Memory B cell (primary cell): ENCODE data around the gene ALDH7A1.

Experiments
- ATAC-seq: fragments of 150-1000 bp; cut with Tn5 transposase; 2 replicates; pipeline ENCODE4 v1.10.0; 2021; ENCODE audit warnings: low read depth, mild to moderate bottlenecking, moderate library complexity
- DNase-seq, 2 donors: peaks; one replicate each; pipeline ENCODE4 v3.0.0; 2022; ENCODE audit warnings: low spot score in 2 of 2
- H3K27ac Mint-ChIP-seq: one replicate; pipeline ENCODE4 v1.8.0; 2022; ENCODE audit warnings: mild to moderate bottlenecking, moderate library complexity, mixed read lengths
- H3K27me3 Mint-ChIP-seq: one replicate; pipeline ENCODE4 v1.8.0; 2022; ENCODE audit warnings: mixed read lengths
- H3K36me3 Mint-ChIP-seq: one replicate; pipeline ENCODE4 v1.8.0; 2022; ENCODE audit warnings: mild to moderate bottlenecking, mixed read lengths
- H3K4me1 Mint-ChIP-seq: one replicate; pipeline ENCODE4 v1.8.0; 2022; ENCODE audit warnings: mixed read lengths
- H3K4me3 Mint-ChIP-seq: one replicate; pipeline ENCODE4 v1.8.0; 2022; ENCODE audit warnings: mild to moderate bottlenecking, moderate library complexity, mixed read lengths
- H3K9me3 Mint-ChIP-seq: one replicate; pipeline ENCODE4 v1.8.0; 2022; ENCODE audit warnings: mixed read lengths

Gene ALDH7A1

GRCh38 chr5:126514558-126515141 is 80.4 kb downstream of the ALDH7A1 start:
- Mint-ChIP-seq H3K4me3 (no peak overlapping the region), H3K36me3 (no peaks in the 10 kb centered on the region), H3K9me3 (no peaks in the 10 kb centered on the region), H3K27me3 (peaks cover 2% of the 10 kb centered on the region), H3K4me1 (peaks cover 1% of the 10 kb centered on the region), H3K27ac (no peak overlapping the region)
- DNase-seq, result no peak
- no peak for ATAC-seq

GRCh38 chr5:126514131-126514557 is 80.9 kb downstream of the ALDH7A1 start:
- ATAC-seq, result no peak
- no peak overlapping the region for H3K27ac Mint-ChIP-seq
- no peaks in the 10 kb centered on the region for H3K27me3 Mint-ChIP-seq
- no peak for DNase-seq
- H3K4me1 Mint-ChIP-seq, result peaks cover 2% of the 10 kb centered on the region
- H3K9me3 Mint-ChIP-seq, result no peaks in the 10 kb centered on the region
- H3K4me3 Mint-ChIP-seq, result no peak overlapping the region
- no peaks in the 10 kb centered on the region for H3K36me3 Mint-ChIP-seq

GRCh38 chr5:126513703-126514102 is 81.3 kb downstream of the ALDH7A1 start:
- Mint-ChIP-seq H3K27ac (no peak overlapping the region), H3K9me3 (no peaks in the 10 kb centered on the region), H3K4me1 (peaks cover 4% of the 10 kb centered on the region), H3K27me3 (no peaks in the 10 kb centered on the region), H3K4me3 (no peak overlapping the region), H3K36me3 (no peaks in the 10 kb centered on the region)
- ATAC-seq (no peak), DNase-seq (no peak)

- ATAC-seq, result no peak
- no peak overlapping the region for H3K4me3 Mint-ChIP-seq
- no peaks in the 10 kb centered on the region for H3K36me3 Mint-ChIP-seq
- no peak overlapping the region for H3K27ac Mint-ChIP-seq
- no peaks in the 10 kb centered on the region for H3K9me3 Mint-ChIP-seq
- H3K27me3 Mint-ChIP-seq, result no peaks in the 10 kb centered on the region
- H3K4me1 Mint-ChIP-seq, result peaks cover 4% of the 10 kb centered on the region
- DNase-seq, result no peak
Observed at GRCh38 chr5:126513302-126513701, 81.7 kb downstream of the ALDH7A1 start.

DNA sequence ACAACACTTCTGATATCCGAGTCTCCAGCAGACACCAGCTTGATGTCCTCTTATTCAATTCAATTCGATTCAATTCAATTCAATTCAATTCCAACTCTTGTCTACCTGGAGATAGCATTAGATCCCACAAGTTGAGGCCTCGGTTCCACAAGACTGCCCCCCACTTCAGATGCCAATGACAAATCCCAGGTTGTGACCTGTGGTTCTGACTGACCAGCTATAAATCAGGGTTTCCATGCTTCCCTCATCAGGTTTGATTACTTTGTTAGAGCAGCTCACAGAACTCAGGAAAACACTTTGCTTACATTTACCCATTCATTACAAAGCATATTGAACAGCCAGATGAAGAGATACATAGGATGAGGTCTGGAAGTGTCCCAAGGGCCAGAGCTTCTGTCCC is 82.6 kb downstream of the ALDH7A1 start:
- Mint-ChIP-seq H3K27me3 (no peaks in the 10 kb centered on the region), H3K4me3 (no peak overlapping the region), H3K9me3 (no peaks in the 10 kb centered on the region), H3K36me3 (no peaks in the 10 kb centered on the region), H3K27ac (no peak overlapping the region), H3K4me1 (peaks cover 4% of the 10 kb centered on the region)
- ATAC-seq (no peak), DNase-seq (no peak)

- no peaks in the 10 kb centered on the region for H3K27me3 Mint-ChIP-seq
- no peaks in the 10 kb centered on the region for H3K9me3 Mint-ChIP-seq
- no peak overlapping the region for H3K4me3 Mint-ChIP-seq
Observed at GRCh38 chr5:126511961-126512360, 83.1 kb downstream of the ALDH7A1 start.

DNA sequence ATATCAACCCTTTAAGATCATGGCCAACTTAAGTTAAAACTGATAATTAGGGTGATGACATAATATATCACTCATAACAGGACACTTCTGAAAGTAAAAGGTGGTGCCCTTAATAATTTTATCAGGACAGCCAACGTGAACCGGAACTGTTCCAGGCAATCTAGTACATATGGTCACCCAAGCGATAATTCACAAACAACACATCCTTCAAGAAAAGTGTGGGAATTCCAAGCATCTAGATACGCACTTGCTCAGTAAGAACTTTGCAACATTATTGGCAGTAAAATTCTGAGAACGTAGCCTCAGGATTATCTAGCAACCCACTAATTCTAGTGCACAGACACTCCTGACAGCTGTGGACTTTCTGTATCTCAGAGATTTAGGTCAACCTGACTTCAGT is 85.7 kb downstream of the ALDH7A1 start:
- Mint-ChIP-seq H3K4me1 (peaks cover 4% of the 10 kb centered on the region), H3K9me3 (no peaks in the 10 kb centered on the region), H3K36me3 (no peaks in the 10 kb centered on the region), H3K27ac (no peak overlapping the region), H3K27me3 (no peaks in the 10 kb centered on the region), H3K4me3 (no peak overlapping the region)
- ATAC-seq (no peak), DNase-seq (no peak)

More at GRCh38 chr5:126511961-126512360, 83.1 kb downstream of the ALDH7A1 start:
- DNase-seq (no peak), ATAC-seq (no peak)
- H3K4me1 Mint-ChIP-seq, result peaks cover 4% of the 10 kb centered on the region
- no peak overlapping the region for H3K27ac Mint-ChIP-seq
- H3K36me3 Mint-ChIP-seq, result no peaks in the 10 kb centered on the region

DNA sequence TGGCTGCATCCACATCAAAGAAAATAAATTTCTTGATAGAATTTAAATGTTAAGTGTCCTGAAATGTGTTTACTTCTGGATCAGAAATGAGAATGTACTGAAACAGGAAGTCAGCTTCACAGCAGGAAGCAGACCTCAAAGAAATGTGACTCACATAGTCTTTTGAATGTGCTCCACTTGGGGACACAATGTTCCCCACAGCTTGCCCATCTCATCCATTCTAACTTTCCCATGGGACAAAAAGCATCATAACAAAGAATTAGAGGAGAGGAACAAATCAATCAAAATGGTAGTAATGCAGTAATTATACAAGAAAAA is 86.1 kb downstream of the ALDH7A1 start:
- no peak for ATAC-seq
- H3K4me1 Mint-ChIP-seq, result peaks cover 4% of the 10 kb centered on the region

DNA sequence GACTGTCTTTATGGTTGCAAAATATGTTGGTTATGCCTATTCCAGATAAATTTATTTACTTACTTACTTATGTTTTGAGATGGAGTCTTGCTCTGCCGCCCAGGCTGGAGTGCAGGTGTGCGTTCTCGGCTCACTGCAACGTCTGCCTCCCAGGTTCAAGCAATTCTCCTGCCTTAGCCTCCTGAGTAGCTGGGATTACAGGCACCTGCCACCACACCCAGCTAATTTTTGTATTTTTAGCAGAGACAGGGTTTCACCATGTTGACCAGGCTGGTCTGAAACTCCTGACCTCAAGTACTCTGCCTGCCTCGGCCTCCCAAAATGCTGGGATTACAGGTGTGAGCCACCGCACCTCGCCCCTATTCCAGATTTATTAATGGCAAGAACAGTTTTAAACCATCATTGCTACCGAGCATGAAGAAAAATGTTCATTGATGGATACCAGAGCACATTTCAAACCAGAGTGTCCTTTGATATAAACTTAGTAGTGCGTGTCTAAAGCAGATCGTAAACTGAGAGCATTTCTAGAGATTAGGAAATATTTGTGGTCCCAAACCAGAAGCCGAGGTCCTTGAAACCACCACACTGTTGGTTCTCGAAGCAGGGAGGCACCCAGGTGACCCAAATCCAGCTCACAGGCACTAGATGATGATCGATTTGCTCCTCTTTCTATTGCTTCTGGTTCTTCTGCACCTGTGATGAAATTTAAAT is 86.6 kb downstream of the ALDH7A1 start:
- H3K4me3 Mint-ChIP-seq, result no peak overlapping the region
- no peak for ATAC-seq
- H3K36me3 Mint-ChIP-seq, result no peaks in the 10 kb centered on the region

More for the DNA sequence above, 86.1 kb downstream of the ALDH7A1 start:
- Mint-ChIP-seq H3K9me3 (no peaks in the 10 kb centered on the region), H3K27ac (peak overlapping the region; percentile 45), H3K36me3 (no peaks in the 10 kb centered on the region), H3K4me3 (no peak overlapping the region), H3K27me3 (no peaks in the 10 kb centered on the region)
- DNase-seq, result no peak

DNA sequence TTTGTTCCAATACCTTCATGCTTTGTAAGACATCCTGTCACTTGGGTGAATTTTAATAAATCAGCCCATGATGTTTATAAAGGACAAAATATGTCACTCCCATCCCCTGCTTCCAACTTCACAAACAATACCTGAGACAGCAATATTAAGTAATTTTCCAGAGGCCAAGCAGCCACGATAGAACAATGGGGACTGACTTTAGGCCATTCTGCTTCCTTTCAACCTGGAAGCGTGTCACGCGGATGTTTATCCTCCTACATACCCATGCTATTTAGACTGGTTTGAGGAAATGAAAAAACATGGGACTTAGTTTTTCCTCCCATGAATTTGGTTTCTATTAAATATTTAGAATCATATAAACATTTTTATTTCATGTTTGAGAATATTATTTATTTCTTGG is 88.9 kb downstream of the ALDH7A1 start:
- DNase-seq (no peak), ATAC-seq (no peak)
- Mint-ChIP-seq H3K4me3 (no peak overlapping the region), H3K27me3 (no peaks in the 10 kb centered on the region), H3K27ac (no peak overlapping the region), H3K9me3 (no peaks in the 10 kb centered on the region), H3K4me1 (peaks cover 4% of the 10 kb centered on the region), H3K36me3 (no peaks in the 10 kb centered on the region)

More for the DNA sequence above, 86.6 kb downstream of the ALDH7A1 start:
- Mint-ChIP-seq H3K4me1 (peaks cover 4% of the 10 kb centered on the region), H3K27me3 (no peaks in the 10 kb centered on the region), H3K27ac (peak overlapping the region; percentile 45), H3K9me3 (no peaks in the 10 kb centered on the region)
- no peak for DNase-seq

DNA sequence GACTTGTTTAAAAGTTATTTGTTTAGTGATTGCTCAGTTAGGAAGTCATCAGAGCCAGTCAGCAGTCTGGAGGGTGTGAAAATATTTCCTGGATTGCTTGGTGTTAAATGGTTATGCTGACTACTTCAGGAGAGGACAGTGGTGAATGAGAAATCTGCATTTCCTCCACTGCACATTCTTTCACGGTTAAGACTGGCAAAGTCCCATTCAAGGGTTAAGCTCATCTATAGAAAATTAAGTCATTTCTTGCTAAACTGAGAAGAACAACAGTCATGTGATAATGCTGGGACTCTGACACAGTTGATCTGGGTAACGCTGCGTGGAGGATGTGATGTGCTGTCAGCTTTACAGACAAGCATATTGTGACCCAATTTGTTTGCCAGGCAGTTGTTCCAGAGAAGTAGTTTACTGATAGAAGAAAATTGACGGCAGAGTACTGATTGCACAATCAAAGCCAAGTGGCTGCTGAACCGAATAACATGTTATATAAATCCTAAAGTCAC is 91.4 kb downstream of the ALDH7A1 start:
- Mint-ChIP-seq H3K27ac (no peak overlapping the region), H3K4me1 (peaks cover 3% of the 10 kb centered on the region), H3K36me3 (no peaks in the 10 kb centered on the region), H3K4me3 (no peak overlapping the region), H3K9me3 (no peaks in the 10 kb centered on the region), H3K27me3 (no peaks in the 10 kb centered on the region)
- ATAC-seq (no peak), DNase-seq (no peak)

DNA sequence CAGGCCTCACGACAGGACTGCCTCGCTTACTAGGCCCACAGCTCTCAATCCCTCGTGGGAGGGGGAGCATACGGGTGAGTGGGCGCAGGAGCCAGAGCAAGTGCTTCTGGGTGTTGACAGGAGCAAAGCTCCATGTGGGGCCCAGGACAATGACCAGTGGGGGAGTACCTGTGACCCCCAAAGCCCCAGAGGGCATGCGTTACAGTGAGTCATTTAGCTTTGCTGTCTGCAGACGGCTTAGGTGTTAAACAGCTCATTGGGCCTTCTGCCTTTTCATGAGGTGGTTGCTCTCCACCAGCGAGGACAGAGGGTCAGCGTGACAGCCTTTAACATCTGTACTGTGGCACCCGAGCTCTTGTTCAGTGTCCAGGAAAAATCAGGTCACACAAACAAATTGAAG is 93.6 kb downstream of the ALDH7A1 start:
- no peak overlapping the region for H3K4me3 Mint-ChIP-seq
- no peak for ATAC-seq
- H3K9me3 Mint-ChIP-seq, result no peaks in the 10 kb centered on the region
- no peak for DNase-seq
- no peak overlapping the region for H3K27ac Mint-ChIP-seq
- peaks cover 7% of the 10 kb centered on the region for H3K4me1 Mint-ChIP-seq
- no peaks in the 10 kb centered on the region for H3K27me3 Mint-ChIP-seq
- no peaks in the 10 kb centered on the region for H3K36me3 Mint-ChIP-seq

GRCh38 chr5:126499853-126500342 is 95.1 kb downstream of the ALDH7A1 start:
- ATAC-seq, result peak; percentile 53
- no peaks in the 10 kb centered on the region for H3K36me3 Mint-ChIP-seq
- no peaks in the 10 kb centered on the region for H3K27me3 Mint-ChIP-seq
- H3K9me3 Mint-ChIP-seq, result no peaks in the 10 kb centered on the region
- DNase-seq, result peak in 1 of 2 donors; percentile 30
- H3K27ac Mint-ChIP-seq, result no peak overlapping the region
- H3K4me1 Mint-ChIP-seq, result peaks cover 7% of the 10 kb centered on the region
- H3K4me3 Mint-ChIP-seq, result no peak overlapping the region

DNA sequence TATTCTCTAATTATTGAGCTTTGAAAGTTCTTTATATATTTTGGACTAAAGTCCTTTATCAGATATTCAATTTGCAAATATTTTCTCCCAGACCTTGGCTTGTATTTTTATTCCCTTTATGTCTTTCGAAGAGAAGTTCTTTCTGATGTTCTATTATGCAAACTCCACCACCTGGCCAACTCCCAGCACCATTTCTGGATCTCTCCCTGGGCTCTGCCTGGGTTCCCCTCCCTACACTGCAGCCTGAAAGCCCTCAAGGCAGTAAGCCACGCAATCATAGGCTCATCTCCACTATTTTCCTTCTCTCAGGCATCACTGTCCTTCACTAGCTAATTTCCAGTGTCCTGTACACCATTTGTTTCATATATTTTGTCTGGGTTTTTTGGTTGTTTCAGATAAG is 95.7 kb downstream of the ALDH7A1 start:
- ATAC-seq, result no peak
- no peaks in the 10 kb centered on the region for H3K36me3 Mint-ChIP-seq
- peaks cover 7% of the 10 kb centered on the region for H3K4me1 Mint-ChIP-seq
- H3K27me3 Mint-ChIP-seq, result no peaks in the 10 kb centered on the region
- no peaks in the 10 kb centered on the region for H3K9me3 Mint-ChIP-seq
- H3K4me3 Mint-ChIP-seq, result no peak overlapping the region
- H3K27ac Mint-ChIP-seq, result no peak overlapping the region
- no peak for DNase-seq

GRCh38 chr5:126497506-126497905 is 97.5 kb downstream of the ALDH7A1 start:
- ATAC-seq, result no peak
- Mint-ChIP-seq H3K27me3 (no peaks in the 10 kb centered on the region), H3K4me3 (no peak overlapping the region), H3K4me1 (peaks cover 7% of the 10 kb centered on the region), H3K27ac (no peak overlapping the region), H3K9me3 (no peaks in the 10 kb centered on the region), H3K36me3 (no peaks in the 10 kb centered on the region)
- no peak for DNase-seq
